Neural cell (in vitro differentiated cells): Measurements from ENCODE around the gene FA2H. TPM values are rescaled to one million over a fixed set of nuclear protein-coding genes. Genes with fewer than 3 reads are reported as not detected.

ENCODE experiments used
- H2AFZ ChIP-seq: fragments of 200-600, 300-800 bp; sonication (generic), shearing (Covaris generic); 2 replicates; pipeline ENCODE4 v1.6.0; 2014; ENCODE audit warnings: low read depth, mild to moderate bottlenecking, antibody characterized with exemption, low read length, moderate library complexity
- H3F3A ChIP-seq: fragments of 200-600 bp; shearing (Covaris generic); 2 replicates; pipeline ENCODE4 v1.6.1; 2016; ENCODE audit warnings: mild to moderate bottlenecking, moderate library complexity, mixed read lengths, antibody characterized with exemption, low read length; ENCODE audit not compliant: insufficient read depth, poor library complexity, severe bottlenecking
- H3K27ac ChIP-seq: fragments of 200-600, 300-800 bp; sonication (generic), shearing (Covaris generic); 2 replicates; pipeline ENCODE4 v1.5.1; 2014; ENCODE audit warnings: mild to moderate bottlenecking, low read length, moderate library complexity
- H3K27me3 ChIP-seq: fragments of 300-800, 200-600 bp; sonication (generic), shearing (Covaris generic); 2 replicates; pipeline ENCODE4 v1.6.0; 2014; ENCODE audit warnings: mild to moderate bottlenecking, low read depth, low read length, moderate library complexity; ENCODE audit not compliant: insufficient read depth
- H3K36me3 ChIP-seq: fragments of 300-800, 200-600 bp; sonication (generic), shearing (Covaris generic); 2 replicates; pipeline ENCODE4 v1.5.1; 2014; ENCODE audit warnings: mild to moderate bottlenecking, antibody characterized with exemption, low read length, moderate library complexity; ENCODE audit not compliant: insufficient read depth
- H3K4me2 ChIP-seq: fragments of 300-800, 200-600 bp; sonication (generic), shearing (Covaris generic); 2 replicates; pipeline ENCODE4 v1.6.0; 2014; ENCODE audit warnings: mild to moderate bottlenecking, low read length
- H3K4me3 ChIP-seq: fragments of 300-800, 200-600 bp; sonication (generic), shearing (Covaris generic); 2 replicates; pipeline ENCODE4 v1.5.1; 2014; ENCODE audit warnings: mild to moderate bottlenecking, low read length, moderate library complexity
- H3K79me2 ChIP-seq: fragments of 200-600 bp; shearing (Covaris generic); replicated peaks from 2 replicates; pipeline ENCODE4 v1.6.0; 2014; ENCODE audit warnings: mild to moderate bottlenecking, low read length, moderate library complexity; ENCODE audit not compliant: insufficient read depth
- H3K9ac ChIP-seq: fragments of 300-800, 200-600 bp; sonication (generic), shearing (Covaris generic); 2 replicates; pipeline ENCODE4 v1.6.1; 2016; ENCODE audit warnings: mild to moderate bottlenecking, low read length, mixed read lengths
- H3K9me2 ChIP-seq: fragments of 200-600 bp; shearing (Covaris generic); 2 replicates; pipeline ENCODE4 v1.6.1; 2016; ENCODE audit warnings: mild to moderate bottlenecking, low read length, mixed read lengths; ENCODE audit not compliant: insufficient read depth
- H3K9me3 ChIP-seq: fragments of 200-600, 300-800 bp; sonication (generic), shearing (Covaris generic); 2 replicates; pipeline ENCODE4 v1.6.1; 2016; ENCODE audit warnings: mild to moderate bottlenecking, mixed run types, low read length, moderate library complexity, mixed read lengths
- H4K20me1 ChIP-seq: fragments of 200-600 bp; shearing (Covaris generic); 2 replicates; pipeline ENCODE4 v1.6.1; 2016; ENCODE audit warnings: mild to moderate bottlenecking, mixed run types; ENCODE audit not compliant: insufficient read depth
- CTCF ChIP-seq: fragments of 450-650 bp; IDR thresholded peaks from 2 replicates; pipeline ENCODE4 v1.5.1; 2014; ENCODE audit warnings: antibody characterized with exemption, mild to moderate bottlenecking, moderate library complexity; ENCODE audit not compliant: poor library complexity, severe bottlenecking
- EP300 ChIP-seq: fragments of 450-650 bp; conservative IDR thresholded peaks from 2 replicates; pipeline ENCODE4 v1.6.1; 2014; ENCODE audit warnings: antibody characterized with exemption, mild to moderate bottlenecking, moderate library complexity; ENCODE audit not compliant: poor library complexity, severe bottlenecking
- EZH2 ChIP-seq: fragments of 200-600, 300-800 bp; shearing (Covaris generic), sonication (generic); IDR thresholded peaks from 2 replicates; pipeline ENCODE4 v1.6.1; 2014; ENCODE audit warnings: antibody characterized with exemption, low read length, borderline replicate concordance, mild to moderate bottlenecking; ENCODE audit not compliant: insufficient read depth, poor library complexity, severe bottlenecking
- MXI1 ChIP-seq: fragments of 450-650 bp; conservative IDR thresholded peaks from 2 replicates; pipeline ENCODE4 v1.6.1; 2014; ENCODE audit warnings: antibody characterized with exemption, mild to moderate bottlenecking; ENCODE audit not compliant: poor library complexity, severe bottlenecking
- POLR2AphosphoS5 ChIP-seq: IDR thresholded peaks from 2 replicates; pipeline ENCODE4 v1.6.1; 2012
- RAD21 ChIP-seq: fragments of 450-650 bp; conservative IDR thresholded peaks from 2 replicates; pipeline ENCODE4 v1.6.1; 2014; ENCODE audit warnings: antibody characterized with exemption, mild to moderate bottlenecking, moderate library complexity
- REST ChIP-seq: IDR thresholded peaks from 2 replicates; pipeline ENCODE4 v1.6.1; 2012; ENCODE audit warnings: borderline replicate concordance
- SMC3 ChIP-seq: fragments of 450-650 bp; conservative IDR thresholded peaks from 2 replicates; pipeline ENCODE4 v1.6.1; 2014; ENCODE audit warnings: antibody characterized with exemption, mild to moderate bottlenecking, moderate library complexity; ENCODE audit not compliant: poor library complexity
- TAF1 ChIP-seq: IDR thresholded peaks from 2 replicates; pipeline ENCODE4 v1.6.1; 2012; ENCODE audit warnings: low read depth
- polyA plus RNA-seq: library from polyadenylated mRNA; depleted of rRNA; stranded (reverse); fragments of >200 nt; gene quantifications from 2 replicates; pipeline ENCODE4 v1.2.3, GENCODE V29; 2014

The FA2H gene
- polyA plus RNA-seq, 1 donor from 2014 or later: not detected

GRCh38 chr16:74666425-74667254, 108.0 kb downstream of the FA2H start, which contains the start of gene RFWD3:
Gene RFWD3 (minus strand): TSS chr16:74666877. CDS start chr16:74661449, 5,428 bp downstream.
- H2AFZ ChIP-seq: peak within 1 kb of the TSS; percentile 79
- no peaks in the 10 kb centered on the region for H4K20me1 ChIP-seq
- H3F3A ChIP-seq: no peaks in the 10 kb centered on the region
- H3K9ac ChIP-seq: peak within 1 kb of the TSS; percentile 68
- no peaks in the 10 kb centered on the region for H3K9me2 ChIP-seq
- peak within 1 kb of the TSS; percentile 24 for H3K27ac ChIP-seq
- no peaks in the 10 kb centered on the region for H3K36me3 ChIP-seq
- no peaks in the 10 kb centered on the region for H3K9me3 ChIP-seq
- TF ChIP-seq CTCF (no peak), SMC3 (no peak), EP300 (no peak), MXI1 (peak; percentile 98), POLR2AphosphoS5 (peak; percentile 64), REST (peak; percentile 70), EZH2 (no peak), TAF1 (peak; percentile 60), RAD21 (no peak)
- H3K79me2 ChIP-seq: peaks cover 16% of the 10 kb centered on the region
- H3K4me3 ChIP-seq: peak within 1 kb of the TSS; percentile 88
- no peaks in the 10 kb centered on the region for H3K27me3 ChIP-seq
- peak within 1 kb of the TSS; percentile 86 for H3K4me2 ChIP-seq

- no peaks in the 10 kb centered on the region for H3K9me2 ChIP-seq
- peaks cover 2% of the 10 kb centered on the region for H3K36me3 ChIP-seq
- peak overlapping the region; percentile 88 for H3K4me3 ChIP-seq
- H2AFZ ChIP-seq: peak overlapping the region; percentile 42
- H3K4me2 ChIP-seq: peak overlapping the region; percentile 86
- TF ChIP-seq EZH2 (no peak), REST (no peak), CTCF (no peak), RAD21 (no peak), MXI1 (no peak), TAF1 (no peak), POLR2AphosphoS5 (no peak), SMC3 (no peak), EP300 (no peak)
- H3K79me2 ChIP-seq: peaks cover 16% of the 10 kb centered on the region
- no peaks in the 10 kb centered on the region for H3K9me3 ChIP-seq
- no peaks in the 10 kb centered on the region for H4K20me1 ChIP-seq
- no peaks in the 10 kb centered on the region for H3K27me3 ChIP-seq
- peak overlapping the region; percentile 68 for H3K9ac ChIP-seq
- H3K27ac ChIP-seq: no peak overlapping the region
- H3F3A ChIP-seq: no peaks in the 10 kb centered on the region
Observed at GRCh38 chr16:74666010-74666421, 108.6 kb downstream of the FA2H start.
